Neural crest cell (in vitro differentiated cells): Measurements from ENCODE around the gene THEM4. TPM values are rescaled to one million over a fixed set of nuclear protein-coding genes. Genes with fewer than 3 reads are reported as not detected.
A peak's percentile ranks its signal among the peaks of the same experiment; 100 is the strongest.

ENCODE experiments used
- DNase-seq: peaks from one replicate; pipeline ENCODE4 v3.0.0; 2021; ENCODE audit warnings: low read depth, mixed read lengths, low spot score
- H3K27ac Mint-ChIP-seq: one replicate; pipeline ENCODE4 v1.8.0; 2021; ENCODE audit warnings: mild to moderate bottlenecking, mixed read lengths; ENCODE audit not compliant: unreplicated experiment
- H3K27me3 Mint-ChIP-seq: 2 replicates; pipeline ENCODE4 v1.8.0; 2021; ENCODE audit warnings: low read depth, mild to moderate bottlenecking, mixed read lengths
- H3K36me3 Mint-ChIP-seq: 2 replicates; pipeline ENCODE4 v1.8.0; 2021; ENCODE audit warnings: low read depth, mild to moderate bottlenecking, mixed read lengths
- H3K4me1 Mint-ChIP-seq: 2 replicates; pipeline ENCODE4 v1.8.0; 2021; ENCODE audit warnings: mixed read lengths
- H3K4me3 Mint-ChIP-seq: one replicate; pipeline ENCODE4 v1.8.0; 2021; ENCODE audit warnings: mild to moderate bottlenecking, mixed read lengths
- H3K9me3 Mint-ChIP-seq: 2 replicates; pipeline ENCODE4 v1.8.0; 2021; ENCODE audit warnings: mixed read lengths
- total RNA-seq: library from RNA; stranded (reverse); gene quantifications from 2 replicates; pipeline ENCODE4 v1.2.1, GENCODE V29; 2021
- TF ChIP-seq, protein P1 (sequence below): fragments of 200-600 bp; sonication (generic); conservative IDR thresholded peaks from 2 replicates; pipeline ENCODE4 v1.5.0; 2021; ENCODE audit warnings: antibody characterized with exemption, mild to moderate bottlenecking

Gene THEM4
- total RNA-seq, 1 donor from 2014 or later = 21.6 TPM

DNA sequence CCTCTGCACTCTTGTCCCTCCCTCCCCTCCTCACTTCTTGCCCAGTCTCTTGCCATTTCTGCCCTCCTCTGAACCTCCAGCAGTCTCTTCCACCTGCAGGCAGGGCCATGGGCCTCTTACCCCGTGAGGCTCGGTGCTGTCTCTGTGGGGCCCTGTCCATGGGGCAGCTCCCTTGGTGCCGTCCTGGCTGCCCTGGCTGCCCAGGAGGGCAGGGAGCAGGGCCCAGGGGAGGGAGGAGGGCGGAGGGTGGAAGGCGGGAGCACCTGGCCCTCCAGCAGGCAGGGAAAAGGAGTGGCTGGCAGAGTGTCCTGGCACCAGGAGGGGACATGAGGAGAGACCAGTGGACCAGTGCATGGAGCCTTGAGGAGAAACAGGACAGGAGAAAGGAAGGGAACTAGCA, 77.7 kb downstream of the THEM4 start, which contains the start of gene RORC:
Gene RORC (minus strand): TSS at position 198 of the 400 bp plus-strand sequence. CDS start 38 bp downstream, at position 160.
- Mint-ChIP-seq H3K4me1 (peaks cover 36% of the 10 kb centered on the region), H3K36me3 (no peaks in the 10 kb centered on the region), H3K27ac (peak within 1 kb of the TSS; percentile 75), H3K9me3 (no peaks in the 10 kb centered on the region), H3K27me3 (peaks cover 18% of the 10 kb centered on the region), H3K4me3 (no peak within 1 kb of the TSS)
- TF ChIP-seq, protein P1, sequence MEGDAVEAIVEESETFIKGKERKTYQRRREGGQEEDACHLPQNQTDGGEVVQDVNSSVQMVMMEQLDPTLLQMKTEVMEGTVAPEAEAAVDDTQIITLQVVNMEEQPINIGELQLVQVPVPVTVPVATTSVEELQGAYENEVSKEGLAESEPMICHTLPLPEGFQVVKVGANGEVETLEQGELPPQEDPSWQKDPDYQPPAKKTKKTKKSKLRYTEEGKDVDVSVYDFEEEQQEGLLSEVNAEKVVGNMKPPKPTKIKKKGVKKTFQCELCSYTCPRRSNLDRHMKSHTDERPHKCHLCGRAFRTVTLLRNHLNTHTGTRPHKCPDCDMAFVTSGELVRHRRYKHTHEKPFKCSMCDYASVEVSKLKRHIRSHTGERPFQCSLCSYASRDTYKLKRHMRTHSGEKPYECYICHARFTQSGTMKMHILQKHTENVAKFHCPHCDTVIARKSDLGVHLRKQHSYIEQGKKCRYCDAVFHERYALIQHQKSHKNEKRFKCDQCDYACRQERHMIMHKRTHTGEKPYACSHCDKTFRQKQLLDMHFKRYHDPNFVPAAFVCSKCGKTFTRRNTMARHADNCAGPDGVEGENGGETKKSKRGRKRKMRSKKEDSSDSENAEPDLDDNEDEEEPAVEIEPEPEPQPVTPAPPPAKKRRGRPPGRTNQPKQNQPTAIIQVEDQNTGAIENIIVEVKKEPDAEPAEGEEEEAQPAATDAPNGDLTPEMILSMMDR = no peak
- DNase-seq = no peak

DNA sequence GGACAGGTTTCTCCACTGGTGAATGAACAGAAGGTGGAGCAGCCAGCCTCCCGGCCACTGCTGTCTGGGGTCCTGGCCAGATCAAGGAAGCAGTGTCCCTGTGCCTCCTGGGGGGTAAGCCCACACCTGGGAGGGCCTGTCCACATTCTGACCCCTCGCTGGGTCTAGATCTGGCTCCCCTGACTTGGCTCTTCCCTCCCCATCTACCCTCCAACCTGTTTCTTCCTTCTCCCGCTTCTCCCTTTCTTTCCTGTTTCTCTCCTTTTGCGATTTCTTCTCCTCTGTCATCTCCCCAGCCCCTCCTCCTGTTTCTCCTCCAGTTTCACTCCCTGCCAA, 78.1 kb downstream of the THEM4 start:
- Mint-ChIP-seq H3K27me3 (peaks cover 14% of the 10 kb centered on the region), H3K27ac (no peak overlapping the region), H3K36me3 (no peaks in the 10 kb centered on the region), H3K4me1 (peaks cover 32% of the 10 kb centered on the region), H3K4me3 (no peak overlapping the region), H3K9me3 (no peaks in the 10 kb centered on the region)
- no peak for DNase-seq
- TF ChIP-seq, protein P1 = no peak

DNA sequence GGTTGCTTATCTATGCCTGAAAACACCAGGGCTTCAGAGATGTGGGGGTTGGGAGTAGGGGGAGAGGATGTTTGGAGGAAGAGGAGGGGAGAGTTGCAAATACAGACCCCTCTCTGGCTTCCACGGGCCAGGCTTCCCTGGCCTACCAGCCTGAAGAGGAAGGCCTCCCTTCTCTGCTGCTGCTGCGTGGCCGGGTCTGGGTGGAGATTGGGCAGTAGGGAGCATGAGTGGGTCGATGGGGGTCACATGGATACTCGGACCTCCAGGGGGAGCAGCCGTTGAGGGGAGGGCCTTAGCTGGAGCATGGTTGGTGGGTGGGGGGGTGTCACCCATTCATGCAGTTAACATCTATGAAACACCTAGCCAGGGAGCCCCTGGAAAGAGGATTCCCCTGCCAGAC, 79.3 kb downstream of the THEM4 start:
- DNase-seq = no peak
- Mint-ChIP-seq H3K4me3 (no peak overlapping the region), H3K9me3 (no peaks in the 10 kb centered on the region), H3K27ac (no peak overlapping the region), H3K27me3 (peaks cover 4% of the 10 kb centered on the region), H3K36me3 (no peaks in the 10 kb centered on the region), H3K4me1 (peaks cover 36% of the 10 kb centered on the region)
- TF ChIP-seq, protein P1 = no peak

- Mint-ChIP-seq H3K4me1 (peaks cover 36% of the 10 kb centered on the region), H3K27me3 (peaks cover 4% of the 10 kb centered on the region), H3K27ac (peak overlapping the region; percentile 97), H3K9me3 (no peaks in the 10 kb centered on the region), H3K4me3 (peak overlapping the region; percentile 73), H3K36me3 (no peaks in the 10 kb centered on the region)
- TF ChIP-seq, protein P1 = no peak
- DNase-seq = no peak
These were observed 79.8 kb downstream of the THEM4 start for GRCh38 chr1:151829352-151830046.

- Mint-ChIP-seq H3K27ac (peak overlapping the region; percentile 97), H3K9me3 (no peaks in the 10 kb centered on the region), H3K4me3 (peak overlapping the region; percentile 73), H3K4me1 (peaks cover 36% of the 10 kb centered on the region), H3K36me3 (no peaks in the 10 kb centered on the region), H3K27me3 (peaks cover 4% of the 10 kb centered on the region)
- DNase-seq = no peak
- TF ChIP-seq, protein P1 = no peak
These were observed 80.4 kb downstream of the THEM4 start for GRCh38 chr1:151828921-151829320.
